Activated CD4-positive, CD25-positive, alpha-beta regulatory T cell treated with anti-CD3 and anti-CD28 coated beads, Interleukin-2, amount 50 U/mL, for 24 hours (primary cell): ENCODE measurements around the gene CD55.
A peak's percentile ranks its signal among the peaks of the same experiment; 100 is the strongest.

Experiments
- ATAC-seq, 2 donors: fragments of 150-1000 bp; cut with Tn5 transposase; one replicate each; pipeline ENCODE4 v1.10.0; 2021; ENCODE audit warnings: mild to moderate bottlenecking in 1 of 2, moderate library complexity in 1 of 2

Gene CD55, protein sequence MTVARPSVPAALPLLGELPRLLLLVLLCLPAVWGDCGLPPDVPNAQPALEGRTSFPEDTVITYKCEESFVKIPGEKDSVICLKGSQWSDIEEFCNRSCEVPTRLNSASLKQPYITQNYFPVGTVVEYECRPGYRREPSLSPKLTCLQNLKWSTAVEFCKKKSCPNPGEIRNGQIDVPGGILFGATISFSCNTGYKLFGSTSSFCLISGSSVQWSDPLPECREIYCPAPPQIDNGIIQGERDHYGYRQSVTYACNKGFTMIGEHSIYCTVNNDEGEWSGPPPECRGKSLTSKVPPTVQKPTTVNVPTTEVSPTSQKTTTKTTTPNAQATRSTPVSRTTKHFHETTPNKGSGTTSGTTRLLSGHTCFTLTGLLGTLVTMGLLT

DNA sequence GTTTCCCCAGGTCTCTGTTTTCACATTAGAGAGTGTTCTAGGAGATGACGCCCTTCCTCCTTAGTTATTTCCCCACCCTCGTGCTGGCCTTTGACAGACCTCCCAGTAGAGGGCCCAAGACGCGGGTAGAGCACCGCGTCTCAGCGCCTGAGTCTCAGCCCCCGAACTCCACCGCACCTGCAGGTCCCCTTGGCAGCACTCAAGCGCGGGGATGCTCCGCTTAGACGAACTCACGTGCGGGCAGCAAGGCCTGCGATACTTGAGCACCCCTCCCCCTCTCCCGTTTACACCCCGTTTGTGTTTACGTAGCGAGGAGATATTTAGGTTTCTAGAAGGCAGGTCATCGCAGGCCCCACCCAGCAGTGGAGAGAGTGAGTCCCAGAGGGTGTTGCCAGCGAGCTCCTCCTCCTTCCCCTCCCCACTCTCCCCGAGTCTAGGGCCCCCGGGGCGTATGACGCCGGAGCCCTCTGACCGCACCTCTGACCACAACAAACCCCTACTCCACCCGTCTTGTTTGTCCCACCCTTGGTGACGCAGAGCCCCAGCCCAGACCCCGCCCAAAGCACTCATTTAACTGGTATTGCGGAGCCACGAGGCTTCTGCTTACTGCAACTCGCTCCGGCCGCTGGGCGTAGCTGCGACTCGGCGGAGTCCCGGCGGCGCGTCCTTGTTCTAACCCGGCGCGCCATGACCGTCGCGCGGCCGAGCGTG is at the start of gene CD55:
TSS of gene CD55 (plus strand) at position 600 of the 711 bp plus-strand sequence. CDS start at position 688, 88 bp downstream.
- peak; percentile 95 to 96 for ATAC-seq

DNA sequence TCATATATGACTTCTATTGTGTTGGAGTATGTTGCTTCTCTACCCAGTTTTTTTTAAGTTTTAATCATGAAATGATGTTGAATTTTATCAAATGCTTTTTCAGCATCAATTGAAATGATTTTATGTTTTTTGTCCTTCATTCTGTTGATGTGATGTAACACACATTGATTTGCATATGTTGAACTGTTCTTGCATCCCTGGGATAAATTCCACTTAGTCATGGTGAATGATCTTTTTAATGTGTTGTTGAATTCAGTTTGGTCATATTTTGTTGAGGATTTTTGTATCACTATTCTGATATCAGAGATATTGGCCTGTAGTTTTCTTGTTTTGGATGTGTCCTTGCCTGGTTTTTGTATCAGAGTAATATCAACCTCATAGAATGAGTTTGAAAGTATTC is 46.6 kb upstream of the CD55 start:
- no peak for ATAC-seq

GRCh38 chr1:207276465-207276864 is 45.0 kb upstream of the CD55 start:
- no peak for ATAC-seq

DNA sequence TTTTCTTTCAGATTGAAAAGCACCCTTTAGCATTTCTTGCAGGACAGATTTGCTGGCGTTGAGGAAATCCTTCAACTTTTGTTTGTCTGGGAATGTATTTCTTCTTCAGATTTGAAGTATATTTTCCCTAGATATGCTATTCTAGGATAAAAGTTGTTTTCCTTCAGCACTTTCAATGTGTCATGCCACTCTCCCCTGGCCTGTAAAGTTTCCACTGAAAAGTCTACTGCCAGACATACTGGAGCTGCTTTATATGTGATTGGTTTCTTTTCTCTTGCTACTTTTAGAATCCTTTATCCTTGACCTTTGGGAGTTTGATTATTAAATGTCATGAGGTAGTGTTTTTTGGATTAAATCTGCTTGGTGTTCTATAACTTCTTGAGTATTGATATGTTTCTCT is 44.2 kb upstream of the CD55 start:
- ATAC-seq: no peak

DNA sequence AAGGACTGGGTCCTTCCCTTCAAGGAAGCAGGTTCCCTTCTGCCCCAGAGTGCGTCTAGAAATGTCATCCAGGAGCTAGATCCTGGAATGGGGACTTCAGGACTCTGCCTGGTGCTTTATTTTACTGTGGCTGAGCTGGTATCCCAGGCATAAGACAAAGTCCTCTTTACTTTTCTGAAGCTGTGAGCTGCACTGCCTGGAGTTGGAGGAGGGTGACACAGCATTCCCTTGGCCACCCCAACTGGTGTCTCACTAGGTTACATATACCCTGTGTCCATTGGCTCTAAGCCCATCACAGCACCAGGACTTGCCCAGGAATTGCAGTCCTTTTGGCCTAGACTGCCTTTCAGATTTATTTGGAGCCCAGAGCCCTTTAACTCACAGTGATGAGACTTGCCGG is 41.8 kb upstream of the CD55 start:
- no peak for ATAC-seq

GRCh38 chr1:207280706-207281105 is 40.8 kb upstream of the CD55 start:
- ATAC-seq: no peak

DNA sequence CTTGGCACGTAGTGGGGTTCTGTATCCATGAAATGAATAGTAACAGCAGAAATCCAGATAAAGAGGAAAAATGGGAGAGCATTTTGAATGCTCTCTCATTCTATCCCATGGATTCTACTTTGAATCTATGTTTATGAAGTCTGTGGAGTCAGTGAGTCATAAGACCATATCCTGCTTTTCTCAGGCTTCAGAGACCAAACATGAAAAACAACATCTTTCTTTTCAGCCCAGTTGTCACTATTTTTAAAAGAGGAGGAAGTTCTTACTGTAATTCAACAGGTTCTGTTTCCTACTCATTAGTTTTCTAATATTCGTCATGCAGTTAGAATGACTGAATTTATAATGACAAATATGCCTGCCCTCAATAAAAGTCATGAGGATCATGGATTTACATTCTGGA is 39.4 kb upstream of the CD55 start:
- ATAC-seq: no peak

- ATAC-seq: no peak
Measured at GRCh38 chr1:207282496-207283380, 38.7 kb upstream of the CD55 start.

DNA sequence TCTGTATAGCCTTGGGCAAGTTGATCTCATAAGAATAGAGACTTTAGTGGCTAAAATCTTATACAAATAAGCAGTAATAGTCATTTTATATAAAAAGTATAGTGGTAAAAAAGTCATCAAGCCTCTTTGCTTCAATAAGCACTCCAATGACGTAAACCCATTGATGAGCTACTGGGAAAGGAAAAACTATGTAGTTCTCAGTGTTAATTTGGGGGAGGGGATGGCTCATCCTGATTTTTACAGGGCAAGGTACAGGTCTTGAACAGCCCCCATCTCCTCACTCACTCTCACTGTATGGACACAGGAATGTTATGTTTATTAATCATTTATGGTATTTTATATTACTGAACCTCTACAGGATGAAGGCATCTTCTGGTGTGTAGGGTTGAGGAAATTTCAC is 38.1 kb upstream of the CD55 start:
- no peak for ATAC-seq

DNA sequence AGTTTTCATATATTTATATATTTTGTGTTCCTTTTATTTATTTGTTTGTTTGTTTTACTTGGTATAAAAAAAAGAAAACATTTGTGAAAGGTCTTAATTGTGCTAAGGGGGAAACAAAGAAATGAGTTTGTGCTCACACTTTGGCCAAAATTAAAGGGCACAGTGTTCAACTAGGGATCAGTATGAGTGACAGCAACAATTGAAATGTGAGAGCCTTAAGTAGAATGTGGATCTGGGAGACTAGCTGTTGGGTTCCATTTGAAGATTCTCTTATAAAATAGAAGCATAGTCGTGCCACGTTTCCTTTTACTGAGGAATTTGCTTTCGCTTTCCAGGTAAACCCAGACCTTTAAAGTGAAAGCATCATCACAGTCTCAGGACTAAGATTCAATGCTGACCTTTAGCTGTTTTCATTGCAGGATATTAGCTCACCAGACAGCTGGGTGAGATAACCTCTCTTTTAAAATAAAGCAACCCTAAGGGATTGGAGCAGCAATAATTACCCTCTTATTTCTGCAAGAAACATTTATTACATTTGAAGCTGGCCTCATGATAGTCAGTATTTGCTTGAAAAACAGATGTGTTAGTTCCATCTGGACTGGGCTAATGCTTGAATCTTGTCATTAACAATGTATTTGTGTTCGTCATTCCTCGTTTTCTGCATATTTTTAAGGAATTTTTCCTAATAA is 37.1 kb upstream of the CD55 start:
- no peak for ATAC-seq

DNA sequence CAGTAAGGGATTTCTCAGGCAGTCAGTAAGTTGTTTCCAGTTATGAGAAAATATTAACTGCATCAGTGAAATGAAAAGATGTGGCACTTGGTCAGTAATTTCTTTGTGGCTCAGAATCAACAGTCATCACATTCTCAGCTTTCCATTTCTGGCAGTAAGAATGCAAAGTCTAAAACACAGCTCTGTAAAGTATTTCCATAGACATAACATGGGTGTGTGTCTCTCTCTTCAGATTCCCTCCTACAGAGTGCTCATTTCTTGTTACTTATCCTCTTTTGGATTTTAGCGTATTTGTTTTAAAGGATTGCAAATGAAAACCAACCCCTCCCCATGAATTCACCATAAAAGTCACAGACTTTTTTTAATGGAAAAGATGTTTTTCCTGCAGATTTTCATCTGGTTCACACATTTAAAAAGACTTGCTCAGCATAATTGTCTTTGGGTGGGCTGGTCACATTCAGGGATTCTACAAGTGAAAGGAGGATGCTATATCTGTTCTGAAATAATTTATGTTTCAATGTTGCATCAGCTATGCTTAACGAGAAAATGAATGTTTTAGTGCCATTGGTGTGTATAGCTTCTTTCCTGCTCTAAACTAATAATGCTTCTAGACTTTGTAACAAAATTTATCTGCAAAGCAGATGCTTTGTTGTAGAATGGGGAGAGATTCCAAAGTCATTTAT is 34.6 kb upstream of the CD55 start:
- ATAC-seq: no peak

DNA sequence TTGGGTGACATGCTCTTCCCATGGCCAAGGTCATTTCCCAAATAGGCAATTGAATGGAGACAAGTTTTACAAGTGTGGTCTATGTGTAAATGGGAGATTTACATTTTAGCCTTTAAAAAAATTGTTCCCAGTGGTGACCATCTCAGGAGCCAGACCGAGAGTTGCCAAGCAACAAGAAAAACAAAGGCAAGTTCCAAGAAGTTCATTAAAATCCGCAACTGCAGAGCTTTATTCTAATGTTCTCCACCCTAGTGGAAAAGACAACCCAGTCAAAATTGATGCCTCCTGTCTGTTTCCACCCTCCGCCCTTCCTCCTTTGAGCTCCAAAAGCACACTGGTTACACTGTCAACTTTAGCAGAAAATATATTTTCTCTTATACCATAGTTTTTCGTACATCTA is 33.2 kb upstream of the CD55 start:
- no peak for ATAC-seq

GRCh38 chr1:207289756-207290155 is 31.7 kb upstream of the CD55 start:
- no peak for ATAC-seq

DNA sequence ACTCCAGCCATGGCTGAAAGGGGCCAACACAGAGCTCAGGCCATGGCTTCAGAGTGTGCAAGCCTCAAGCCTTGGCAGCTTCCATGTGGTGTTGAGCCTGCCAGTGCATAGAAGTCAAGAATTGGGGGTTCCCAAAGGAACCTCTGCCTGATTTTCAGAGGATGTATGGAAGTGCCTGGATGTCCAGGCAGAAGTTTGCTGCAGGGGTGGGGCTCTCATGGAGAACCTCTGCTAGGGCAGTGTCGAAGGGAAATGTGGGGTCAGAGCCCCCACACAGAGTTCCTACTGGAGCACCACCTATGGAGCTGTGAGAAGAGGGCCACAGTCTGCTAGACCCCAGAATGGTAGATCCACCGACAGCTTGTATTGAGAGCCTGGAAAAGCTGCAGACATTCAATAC is 29.8 kb upstream of the CD55 start:
- ATAC-seq: no peak

DNA sequence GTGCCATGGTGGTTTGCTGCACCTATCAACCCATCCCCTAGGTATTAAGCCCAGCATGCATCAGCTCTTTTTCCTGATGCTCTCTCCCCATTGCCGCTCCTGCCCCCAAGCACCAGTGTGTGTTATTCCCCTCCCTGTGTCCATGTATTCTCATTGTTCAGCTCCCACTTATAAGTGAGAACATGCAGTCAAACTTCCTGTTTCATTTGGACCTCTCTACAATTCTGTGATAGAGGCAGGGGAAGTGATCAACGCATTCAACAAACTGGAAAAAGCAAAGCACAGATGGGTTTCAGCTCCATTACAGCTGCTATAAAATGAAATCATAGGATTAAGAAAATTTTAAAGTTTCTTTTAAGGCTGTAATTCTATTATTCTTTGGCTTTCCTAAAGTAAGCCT is 23.3 kb upstream of the CD55 start:
- ATAC-seq: no peak

GRCh38 chr1:207298636-207299398 is 22.7 kb upstream of the CD55 start:
- no peak for ATAC-seq

DNA sequence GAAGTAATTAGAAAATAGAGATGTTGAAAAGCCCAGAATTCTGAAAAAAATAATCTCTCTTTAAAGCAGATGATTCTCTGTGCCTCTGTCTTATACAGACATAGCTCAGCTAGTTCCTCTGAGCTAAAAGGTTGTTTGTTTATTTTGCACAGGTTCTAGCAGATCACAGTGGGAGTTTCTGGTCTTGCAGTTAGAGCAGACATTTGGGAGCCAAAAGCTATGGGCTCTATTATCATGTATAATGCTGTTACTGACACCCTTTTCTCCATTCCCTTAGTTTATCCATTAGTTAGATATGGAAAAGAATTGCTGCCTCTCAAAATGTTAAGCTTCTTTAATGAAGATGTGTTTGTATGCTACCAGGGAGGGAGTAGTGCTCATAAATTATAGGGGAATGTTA is 20.5 kb upstream of the CD55 start:
- no peak for ATAC-seq

GRCh38 chr1:207302618-207303393 is 18.7 kb upstream of the CD55 start:
- no peak for ATAC-seq

DNA sequence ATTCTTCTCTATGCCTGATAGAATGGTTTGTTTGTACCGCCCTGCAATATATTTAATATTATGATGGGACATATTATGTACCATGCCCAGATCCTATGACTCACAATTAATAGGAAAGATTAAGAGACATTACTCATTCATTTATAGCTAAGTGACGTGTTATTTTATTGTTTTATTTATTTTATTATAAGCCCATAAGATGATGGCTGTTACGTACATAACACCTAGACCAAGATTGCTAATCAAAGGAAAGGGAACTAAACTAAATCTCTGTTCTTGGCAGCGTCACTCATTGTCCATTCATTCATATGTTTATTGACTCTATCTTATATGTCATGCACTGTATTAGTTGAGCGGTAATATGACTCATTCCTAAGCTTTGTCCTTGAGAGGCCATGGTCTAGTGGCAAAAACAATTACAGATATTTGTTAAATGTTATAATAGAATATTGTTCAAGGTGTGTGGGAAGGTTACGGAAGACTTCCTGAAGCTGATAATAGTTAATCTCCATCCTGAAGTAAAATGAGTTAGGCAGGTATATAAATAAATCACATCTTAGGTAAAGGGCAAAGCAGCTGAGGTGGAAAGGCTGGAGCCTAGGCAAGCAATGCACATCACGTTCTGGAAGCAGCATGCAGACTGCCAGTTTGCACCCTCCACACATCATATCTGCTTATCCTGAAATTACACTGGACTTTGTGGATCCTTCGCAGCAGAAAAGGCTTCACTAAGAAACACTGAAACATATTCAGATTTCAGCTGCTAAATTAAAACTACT is 16.6 kb upstream of the CD55 start:
- ATAC-seq: no peak

GRCh38 chr1:207305489-207305873 is 16.0 kb upstream of the CD55 start:
- ATAC-seq: no peak
